Suprapubic skin (tissue), 4 donors: ENCODE data around the gene GALK2. TPM values are rescaled to one million over a fixed set of nuclear protein-coding genes. Genes with fewer than 3 reads are reported as not detected.

Experiments used
- DNase-seq, 2 donors: peaks; one replicate each; pipeline ENCODE4 v3.0.0-alpha.2; 2019; ENCODE audit warnings: low spot score in 2 of 2
- H3K27ac ChIP-seq: fragments of 200-600 bp; sonication (generic); one replicate; pipeline ENCODE4 v1.5.1; 2019
- H3K27me3 ChIP-seq: fragments of 200-600 bp; sonication (generic); one replicate; pipeline ENCODE4 v1.5.1; 2019
- H3K36me3 ChIP-seq: fragments of 200-600 bp; sonication (generic); one replicate; pipeline ENCODE4 v1.5.1; 2019
- H3K4me1 ChIP-seq: fragments of 200-600 bp; sonication (generic); one replicate; pipeline ENCODE4 v1.5.1; 2019
- H3K4me3 ChIP-seq: fragments of 200-600 bp; sonication (generic); one replicate; pipeline ENCODE4 v1.5.1; 2019; ENCODE audit warnings: mild to moderate bottlenecking
- H3K9me3 ChIP-seq: fragments of 200-600 bp; sonication (generic); one replicate; pipeline ENCODE4 v1.5.1; 2019
- CTCF ChIP-seq, 2 donors: fragments of 200-600 bp in 1 of 2; fragments of 450-650 bp in 1 of 2; sonication (generic) in 1 of 2; IDR thresholded peaks; one replicate each; pipeline ENCODE4 v1.5.1; 2016 to 2019; ENCODE audit warnings: antibody characterized with exemption in 2 of 2, mild to moderate bottlenecking in 1 of 2, moderate library complexity in 1 of 2
- EP300 ChIP-seq: sonication (generic); formaldehyde crosslinking; IDR thresholded peaks from one replicate; pipeline ENCODE4 v1.6.1; 2017; ENCODE audit warnings: antibody characterized with exemption
- POLR2A ChIP-seq, 2 donors: fragments of 450-650 bp; IDR thresholded peaks; one replicate each; pipeline ENCODE4 v1.6.1; 2017; ENCODE audit warnings: antibody characterized with exemption in 2 of 2, mild to moderate bottlenecking in 2 of 2, moderate library complexity in 2 of 2
- POLR2AphosphoS5 ChIP-seq, 3 donors: sonication (generic); formaldehyde crosslinking; IDR thresholded peaks; one replicate each; pipeline ENCODE4 v1.6.1; 2017; ENCODE audit warnings: antibody characterized with exemption in 3 of 3
- WGBS: methylation state at CpG from one replicate; pipeline ENCODE4 v1.1.5; 2018; 5-methylcytosine and 5-hydroxymethylcytosine counted together
- total RNA-seq, 4 donors: library from RNA; depleted of rRNA; stranded (reverse); fragments of >200 nt; gene quantifications; one replicate each; pipeline ENCODE4 v1.1.0, GENCODE V29; 2016

Gene GALK2
- total RNA-seq, 4 donors from 2014 or later: 23.3 to 35.2 (median 33.8) TPM

- no peaks in the 10 kb centered on the region for H3K27me3 ChIP-seq
- peaks cover 18% of the 10 kb centered on the region for H3K36me3 ChIP-seq
- H3K4me1 ChIP-seq: peaks cover 2% of the 10 kb centered on the region
- no peak for DNase-seq
- H3K4me3 ChIP-seq: no peak overlapping the region
- TF ChIP-seq CTCF (IDR thresholded peaks at IDR 0.05): no peak
- no peak for TF ChIP-seq POLR2A (IDR thresholded peaks at IDR 0.05)
- TF ChIP-seq EP300: no peak
- no peak for TF ChIP-seq POLR2AphosphoS5 (IDR thresholded peaks at IDR 0.05)
- peaks cover 6% of the 10 kb centered on the region for H3K9me3 ChIP-seq
- WGBS: 96% methylated on average over 5 of the region's 5 CpGs
- H3K27ac ChIP-seq: no peak overlapping the region
Measured at GRCh38 chr15:49229922-49230321, 59.9 kb downstream of the GALK2 start.

- WGBS: 91% methylated on average over 2 of the region's 2 CpGs
- peaks cover 11% of the 10 kb centered on the region for H3K4me1 ChIP-seq
- no peak overlapping the region for H3K27ac ChIP-seq
- DNase-seq: no peak
- TF ChIP-seq CTCF (IDR thresholded peaks at IDR 0.05): no peak
- no peak for TF ChIP-seq POLR2A (IDR thresholded peaks at IDR 0.05)
- no peak for TF ChIP-seq EP300
- no peak for TF ChIP-seq POLR2AphosphoS5 (IDR thresholded peaks at IDR 0.05)
- no peak overlapping the region for H3K4me3 ChIP-seq
- peaks cover 6% of the 10 kb centered on the region for H3K9me3 ChIP-seq
- H3K27me3 ChIP-seq: no peaks in the 10 kb centered on the region
- H3K36me3 ChIP-seq: peaks cover 6% of the 10 kb centered on the region
Measured at GRCh38 chr15:49232236-49232806, 62.3 kb downstream of the GALK2 start.

- Histone ChIP-seq H3K4me1 (peaks cover 16% of the 10 kb centered on the region), H3K27me3 (no peaks in the 10 kb centered on the region), H3K9me3 (no peaks in the 10 kb centered on the region), H3K27ac (no peak overlapping the region), H3K4me3 (no peak overlapping the region), H3K36me3 (peaks cover 14% of the 10 kb centered on the region)
- DNase-seq: no peak
- TF ChIP-seq POLR2AphosphoS5 (IDR thresholded peaks at IDR 0.05): no peak
- TF ChIP-seq POLR2A (IDR thresholded peaks at IDR 0.05): no peak
- no peak for TF ChIP-seq EP300
- peak; percentile 59 to 66 for TF ChIP-seq CTCF (IDR thresholded peaks at IDR 0.05)
- 39% methylated on average over 3 of the region's 3 CpGs for WGBS
Measured at GRCh38 chr15:49235446-49236124, 65.5 kb downstream of the GALK2 start.

- Histone ChIP-seq H3K27ac (no peak overlapping the region), H3K27me3 (no peaks in the 10 kb centered on the region), H3K9me3 (no peaks in the 10 kb centered on the region), H3K36me3 (peaks cover 11% of the 10 kb centered on the region), H3K4me3 (no peak overlapping the region), H3K4me1 (peaks cover 16% of the 10 kb centered on the region)
- DNase-seq: no peak
- TF ChIP-seq EP300: no peak
- no peak for TF ChIP-seq POLR2A (IDR thresholded peaks at IDR 0.05)
- no peak for TF ChIP-seq CTCF (IDR thresholded peaks at IDR 0.05)
- no peak for TF ChIP-seq POLR2AphosphoS5 (IDR thresholded peaks at IDR 0.05)
Measured at GRCh38 chr15:49236869-49237268, 66.8 kb downstream of the GALK2 start.

- TF ChIP-seq EP300: no peak
- TF ChIP-seq POLR2AphosphoS5 (IDR thresholded peaks at IDR 0.05): no peak
- TF ChIP-seq POLR2A (IDR thresholded peaks at IDR 0.05): no peak
- TF ChIP-seq CTCF (IDR thresholded peaks at IDR 0.05): no peak
- WGBS: 30% methylated on average over 2 of the region's 2 CpGs
- no peaks in the 10 kb centered on the region for H3K27me3 ChIP-seq
- no peaks in the 10 kb centered on the region for H3K9me3 ChIP-seq
- peaks cover 16% of the 10 kb centered on the region for H3K4me1 ChIP-seq
- DNase-seq: no peak
- peaks cover 15% of the 10 kb centered on the region for H3K36me3 ChIP-seq
- no peak overlapping the region for H3K27ac ChIP-seq
- no peak overlapping the region for H3K4me3 ChIP-seq
Measured at GRCh38 chr15:49238342-49238741, 68.3 kb downstream of the GALK2 start.
